K562 (cell line): ENCODE results near the gene EPB41L4B. TPM values are rescaled to one million over a fixed set of nuclear protein-coding genes. Genes with fewer than 3 reads are reported as not detected.

Experiments used
- ADNP ChIP-seq: fragments of 200-800 bp; sonication (Bioruptor generic); IDR thresholded peaks from 2 replicates; pipeline ENCODE4 v1.6.1; 2016; ENCODE audit warnings: missing genetic modification characterization, missing compliant biosample characterization
- ARID3B ChIP-seq: fragments of 250-450 bp; sonication (Bioruptor Pico); IDR thresholded peaks from 2 replicates; pipeline ENCODE4 v1.4.0; 2020; ENCODE audit warnings: borderline replicate concordance
- ARNT ChIP-seq, 2 experiments: fragments of 450-650 bp; IDR thresholded peaks; 2 replicates each; pipeline ENCODE4 v1.6.1; 2016; ENCODE audit warnings: mild to moderate bottlenecking in 1 of 2
- CTBP1 ChIP-seq: fragments of 450-650 bp; IDR thresholded peaks from 2 replicates; pipeline ENCODE4 v1.6.1; 2016; ENCODE audit warnings: borderline replicate concordance
- FOXK2 ChIP-seq, 2 experiments: fragments of 450-650 bp; IDR thresholded peaks in 1 of 2; conservative IDR thresholded peaks in 1 of 2; 2 replicates each; pipeline ENCODE4 v1.6.1; 2016; ENCODE audit warnings: low read depth in 2 of 2, mild to moderate bottlenecking in 1 of 2
- GATAD2B ChIP-seq: fragments of 450-650 bp; IDR thresholded peaks from 2 replicates; pipeline ENCODE4 v1.6.1; 2017; ENCODE audit warnings: mild to moderate bottlenecking, borderline replicate concordance
- KLF16 ChIP-seq: IDR thresholded peaks from 2 replicates; pipeline ENCODE4 v1.6.1; 2016; ENCODE audit warnings: antibody characterized with exemption
- MAFF ChIP-seq: IDR thresholded peaks from 2 replicates; pipeline ENCODE4 v1.6.1; 2012; ENCODE audit warnings: low read length, improper control_type of control experiment
- MCM7 ChIP-seq, 2 experiments: fragments of 450-650 bp; IDR thresholded peaks; 2 replicates each; pipeline ENCODE4 v1.6.1; 2016 to 2018
- PHB2 ChIP-seq: fragments of 450-650 bp; IDR thresholded peaks from 2 replicates; pipeline ENCODE4 v1.6.1; 2017; ENCODE audit warnings: low read depth
- REST ChIP-seq, 2 experiments: fragments of 450-650 bp; formaldehyde crosslinking in 1 of 2; IDR thresholded peaks; 2 replicates each; pipeline versions ENCODE4 v1.4.0 to v1.6.1; 2014 to 2020; ENCODE audit warnings: mild to moderate bottlenecking in 2 of 2, borderline replicate concordance in 1 of 2, low read depth in 1 of 2
- SMARCC2 ChIP-seq: fragments of 450-650 bp; IDR thresholded peaks from 2 replicates; pipeline ENCODE4 v1.6.1; 2017; ENCODE audit warnings: antibody characterized with exemption, moderate library complexity, mild to moderate bottlenecking, low read depth
- U2AF2 ChIP-seq: fragments of 200-400 bp; formaldehyde crosslinking; optimal IDR thresholded peaks from 2 replicates; pipeline ENCODE3; 2017; ENCODE audit warnings: low read depth, mild to moderate bottlenecking, low read length
- ZBTB11 ChIP-seq, 3 experiments: fragments of 200-800 bp in 1 of 3; fragments of 250-450 bp in 1 of 3; fragments of 450-650 bp in 1 of 3; sonication (Bioruptor Pico) in 1 of 3; sonication (Bioruptor generic) in 1 of 3; formaldehyde crosslinking in 1 of 3; IDR thresholded peaks; 2 replicates each; pipeline versions ENCODE4 v1.6.1 to v1.8.0; 2016 to 2022; ENCODE audit warnings: mild to moderate bottlenecking in 2 of 3, missing genetic modification characterization in 2 of 3, missing compliant biosample characterization in 1 of 3, moderate library complexity in 1 of 3
- ZFPM2 ChIP-seq: fragments of 250-450 bp; sonication (Bioruptor Pico); IDR thresholded peaks from 2 replicates; pipeline ENCODE4 v1.5.1; 2022; ENCODE audit warnings: mild to moderate bottlenecking
- ZNF165 ChIP-seq: fragments of 250-450 bp; sonication (Bioruptor Pico); IDR thresholded peaks from 2 replicates; pipeline ENCODE4 v1.4.0; 2020; ENCODE audit warnings: borderline replicate concordance
- polyA plus RNA-seq, 8 experiments: library from polyadenylated mRNA; depleted of rRNA in 4 of 8; stranded (reverse) in 5 of 8; unstranded in 3 of 8; fragments of >200 nt; fragmentation: Nextera tagmentation in 2 of 8; fragmentation: Illumina TruSeq in 1 of 8; extraction: Ambion mirVana in 2 of 8; extraction: Trizol in 1 of 8; gene quantifications; 2 replicates each; pipeline versions ENCODE4 v1.2.1 to v1.2.3, GENCODE V29; 2011 to 2014; ENCODE audit warnings: inconsistent platforms in 1 of 8, missing spikeins in 1 of 8
- total RNA-seq, 7 experiments: library from RNA; depleted of rRNA in 6 of 7; stranded (reverse); fragments of >200 nt in 6 of 7; fragmentation: Illumina TruSeq in 2 of 7; extraction: Trizol in 2 of 7; gene quantifications; 2 replicates each; pipeline versions ENCODE4 v1.2.1 to v1.2.3, GENCODE V29; 2011 to 2021; ENCODE audit warnings: low replicate concordance in 1 of 7

EPB41L4B gene
- total and polyA plus RNA-seq, 9 of the 15 experiments (the other 6 are each of a cell fraction or from before 2014, with no cell fraction given): 0.09 to 0.38 (median 0.21) TPM

- TF ChIP-seq MCM7 (IDR thresholded peaks at IDR 0.05) (no peak), REST (IDR thresholded peaks at IDR 0.05; ENCODE audit: borderline replicate concordance) (peak; percentile 4; the same call in 1 of the 2 replicates), REST (CRISPR knock-in tag; IDR thresholded peaks at IDR 0.05; ENCODE audit: low read depth) (no peak), GATAD2B (peak; percentile 66; the same call in 1 of the 2 replicates), ZBTB11 (CRISPR knock-in tag; IDR thresholded peaks at IDR 0.05) (peak in 1 of 3 experiments; percentile 28; a peak in 1 of 6 replicates), U2AF2 (no peak), CTBP1 (peak; percentile 53; the same call in 1 of the 2 replicates), MAFF (peak; percentile 47; the same call in 1 of the 2 replicates), ARNT (IDR thresholded peaks at IDR 0.05) (peak in 1 of 2 experiments; percentile 84; a peak in 3 of 4 replicates), PHB2 (peak; percentile 82), KLF16 (peak; percentile 68; the same call in 1 of the 2 replicates), ZNF165 (no peak), FOXK2 (conservative IDR thresholded peaks at IDR 0.05 in 1 of 2, IDR thresholded peaks at IDR 0.05 in 1 of 2; ENCODE audit: low read depth in 2 of 2) (peak; percentile 64 to 88), ZFPM2 (CRISPR knock-in tag) (no peak), SMARCC2 (peak; percentile 96), ADNP (tag) (0 out of 2 replicates have a peak, but pooled peaks have one; percentile 41), ARID3B (CRISPR knock-in tag) (no peak)
Observed at GRCh38 chr9:109134167-109134578, 186.7 kb downstream of the EPB41L4B start (continued).
